GM15510 (cell line): Measurements from ENCODE around the gene GAB2.

Experiments used
- POLR2A ChIP-seq: IDR thresholded peaks from 3 replicates; pipeline ENCODE4 v1.6.1; 2011; ENCODE audit warnings: borderline replicate concordance; ENCODE audit not compliant: insufficient read length; ENCODE audit errors: extremely low read depth

The GAB2 gene

DNA sequence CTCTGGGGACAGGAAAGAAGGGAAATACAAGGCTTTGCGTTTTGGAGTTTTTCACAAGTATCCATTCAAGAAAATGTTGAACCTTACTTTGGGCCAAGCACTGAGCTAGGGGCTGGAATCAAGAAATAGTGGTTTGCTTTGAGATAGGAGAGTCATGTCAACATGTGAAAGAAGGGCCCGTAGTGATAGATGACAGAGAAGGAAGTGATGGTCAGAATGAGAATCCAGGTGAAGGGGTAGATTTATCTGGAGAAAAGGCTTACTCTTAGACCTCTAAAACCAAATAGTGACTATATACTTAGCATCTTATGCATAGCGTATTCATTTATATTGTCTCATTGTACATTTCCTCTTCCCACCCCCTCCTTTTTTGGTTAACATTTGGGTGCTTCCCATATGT lies 87.3 kb downstream of the GAB2 start:
- no peak for TF ChIP-seq POLR2A

DNA sequence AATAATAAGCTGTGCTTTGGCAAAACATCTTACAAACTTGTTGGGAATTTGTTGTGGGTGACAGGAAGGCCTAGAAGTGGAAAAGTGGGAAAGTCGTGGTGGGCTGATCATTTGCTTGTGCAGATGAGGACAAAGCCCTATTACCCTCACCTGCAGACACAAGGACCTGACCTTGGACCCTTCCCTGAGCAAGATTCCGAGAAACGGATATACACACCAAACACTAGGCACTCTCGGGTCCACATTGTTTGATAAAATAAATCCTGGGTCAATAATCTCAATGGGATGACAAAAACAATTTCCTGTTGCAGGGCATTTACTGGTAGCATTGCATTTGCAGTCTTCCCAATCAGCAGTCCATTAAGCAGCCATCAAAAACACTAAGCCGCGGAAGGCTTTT lies 89.7 kb downstream of the GAB2 start:
- no peak for TF ChIP-seq POLR2A

DNA sequence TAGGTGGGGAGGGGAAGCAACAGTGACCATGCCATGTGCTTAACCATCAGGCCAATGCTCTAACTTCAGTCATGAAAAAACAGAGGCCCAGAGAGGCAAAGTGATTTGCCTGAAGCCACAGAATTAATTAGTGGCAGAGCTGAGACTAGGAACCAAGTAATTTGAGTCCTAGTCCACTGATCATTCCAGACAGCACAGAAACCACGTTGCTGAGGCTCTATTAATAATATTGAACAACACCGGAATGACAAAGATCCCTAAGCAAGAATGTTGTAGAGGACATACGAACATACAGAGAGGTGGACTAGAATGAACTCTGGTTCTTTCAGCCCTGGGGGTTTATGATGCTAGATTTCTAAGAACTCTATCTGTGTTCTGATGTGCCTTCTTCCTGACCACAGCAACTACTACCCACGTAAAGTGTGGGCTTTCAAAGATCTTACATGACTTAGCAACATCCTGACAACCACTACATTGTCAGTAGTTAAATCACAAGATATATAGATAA lies 92.3 kb downstream of the GAB2 start:
- no peak for TF ChIP-seq POLR2A

DNA sequence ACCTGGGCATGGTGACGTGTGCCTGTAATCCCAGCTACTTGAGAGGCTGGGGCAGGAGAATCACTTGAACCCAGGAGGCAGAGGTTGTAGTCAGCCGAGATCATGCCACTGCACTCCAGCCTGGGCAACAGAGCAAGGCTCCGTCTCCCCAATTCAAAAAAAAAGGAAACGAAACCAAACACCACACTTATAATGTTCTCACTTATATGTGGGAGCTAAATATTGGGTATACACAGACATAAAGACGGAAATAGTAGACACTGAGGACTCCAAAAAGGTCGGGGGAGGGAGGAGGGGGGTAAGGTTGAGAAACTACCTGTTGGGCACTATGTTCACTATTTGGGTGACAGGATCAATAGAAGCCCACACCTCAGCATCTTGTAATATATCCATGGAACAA lies 94.3 kb downstream of the GAB2 start:
- no peak for TF ChIP-seq POLR2A

DNA sequence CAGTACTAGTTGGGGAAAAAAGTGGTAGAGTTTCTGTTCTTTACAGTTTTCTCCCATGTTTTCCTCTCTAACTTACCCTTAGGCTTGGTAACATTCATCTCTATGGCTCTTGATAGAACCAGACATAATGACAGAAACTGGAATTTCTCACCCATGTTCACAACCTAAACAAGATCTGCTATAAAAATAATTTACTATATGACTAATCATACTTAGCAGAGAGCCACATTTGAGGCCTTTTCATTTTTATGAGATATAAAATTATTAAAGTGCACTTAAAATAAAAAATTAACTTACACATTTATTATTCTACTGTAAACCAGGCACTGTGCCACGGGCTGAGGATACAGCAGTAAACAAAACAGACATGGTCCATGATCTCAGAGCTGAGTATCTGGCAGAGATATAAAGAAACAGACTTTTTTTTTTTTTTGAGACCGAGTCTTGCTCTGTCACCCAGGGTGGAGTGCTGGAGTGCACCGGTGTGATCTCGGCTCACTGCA lies 98.1 kb downstream of the GAB2 start:
- TF ChIP-seq POLR2A: no peak

DNA sequence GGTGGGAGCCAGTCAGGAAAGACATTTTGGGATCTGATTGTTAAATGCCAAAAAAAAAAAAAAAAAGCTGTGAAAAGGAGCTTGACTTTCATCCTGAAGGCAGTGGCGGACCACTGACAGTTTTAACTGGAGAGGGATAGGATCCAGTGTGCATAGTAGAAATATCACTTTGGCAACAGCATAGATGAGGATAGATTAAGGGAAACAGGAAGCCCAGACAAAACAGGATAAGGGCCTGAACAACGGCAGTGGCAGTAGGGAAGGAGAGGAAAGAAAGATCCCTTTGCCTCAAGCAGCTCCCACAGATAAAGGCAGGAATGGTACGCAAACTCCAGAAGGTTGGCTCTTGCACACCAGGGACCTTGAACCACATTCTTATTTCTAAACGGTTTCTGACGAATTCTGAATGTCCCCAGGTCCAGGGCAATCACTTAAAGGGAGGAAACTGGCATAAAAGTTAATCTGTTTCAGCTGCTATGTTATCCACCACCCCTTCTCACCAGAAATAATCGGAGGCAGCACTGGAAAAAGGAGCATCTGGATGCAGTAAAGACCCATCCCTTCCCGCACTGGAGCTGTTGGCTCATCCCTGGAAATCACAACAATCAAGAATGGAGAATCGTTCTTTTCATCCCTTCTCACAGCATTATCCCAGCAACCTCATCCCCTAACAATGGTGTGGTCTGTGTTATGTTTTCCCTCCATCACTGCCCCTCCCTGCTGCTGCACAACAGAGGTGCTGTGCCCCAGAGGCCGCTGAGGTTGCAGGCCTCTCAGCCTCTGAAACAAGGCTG lies 99.1 kb downstream of the GAB2 start:
- no peak for TF ChIP-seq POLR2A

DNA sequence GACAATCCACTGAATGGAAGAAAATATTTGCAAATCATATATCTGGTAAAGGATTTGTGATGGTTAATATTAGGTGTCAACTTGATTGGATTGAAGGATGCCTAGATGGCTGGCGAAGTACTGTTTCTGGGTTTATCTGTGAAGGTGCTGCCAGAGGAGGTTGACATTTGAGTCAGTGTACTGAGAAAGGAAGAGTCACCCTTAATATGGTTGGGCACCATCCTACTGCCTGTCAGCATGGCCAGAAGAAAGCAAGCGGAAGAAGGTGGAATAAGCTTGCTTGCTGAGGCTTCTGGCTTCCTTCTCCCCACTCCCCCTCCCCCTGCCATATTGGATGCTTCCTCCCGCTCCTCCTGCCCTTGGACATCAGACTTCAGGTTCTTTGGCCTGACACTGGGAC lies 101.9 kb downstream of the GAB2 start:
- no peak for TF ChIP-seq POLR2A

DNA sequence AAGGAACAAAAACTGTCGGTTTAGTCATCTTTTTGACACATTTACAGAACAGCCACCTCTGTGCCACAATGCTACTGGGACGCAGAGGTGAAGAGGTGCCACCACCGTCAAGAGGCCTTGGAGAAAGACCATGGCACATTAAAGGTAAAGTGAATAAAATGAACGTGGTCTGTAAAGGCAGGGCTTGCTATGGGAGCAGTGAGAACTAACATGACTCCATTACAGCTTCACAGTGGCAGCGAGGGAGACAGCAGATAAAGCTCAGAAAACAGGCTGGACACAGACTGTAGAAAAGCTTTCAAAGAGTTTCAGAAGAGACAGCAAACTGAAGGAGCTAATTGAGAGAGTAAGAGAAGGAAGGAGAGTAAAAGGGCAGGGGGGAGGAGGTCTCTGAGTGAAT lies 102.9 kb downstream of the GAB2 start:
- no peak for TF ChIP-seq POLR2A

DNA sequence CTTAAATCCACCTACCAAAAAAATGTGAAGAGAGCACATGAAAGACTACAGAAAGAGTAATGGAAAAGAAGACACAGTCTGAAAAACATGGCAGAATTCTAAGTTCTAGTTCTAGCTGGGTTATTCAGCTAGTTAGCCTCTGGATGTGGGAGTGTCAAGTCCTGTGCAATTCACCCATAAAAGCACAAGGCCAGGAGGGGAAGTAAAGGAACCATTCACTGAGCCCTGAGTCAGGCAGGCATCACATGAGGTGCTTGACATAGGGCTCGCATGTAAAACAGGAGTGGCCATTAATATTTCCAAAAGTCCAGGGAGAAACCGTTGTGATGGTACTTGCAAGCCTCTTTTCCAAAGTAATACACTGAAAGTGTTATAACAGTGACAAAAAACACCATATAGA lies 103.7 kb downstream of the GAB2 start:
- TF ChIP-seq POLR2A: no peak

DNA sequence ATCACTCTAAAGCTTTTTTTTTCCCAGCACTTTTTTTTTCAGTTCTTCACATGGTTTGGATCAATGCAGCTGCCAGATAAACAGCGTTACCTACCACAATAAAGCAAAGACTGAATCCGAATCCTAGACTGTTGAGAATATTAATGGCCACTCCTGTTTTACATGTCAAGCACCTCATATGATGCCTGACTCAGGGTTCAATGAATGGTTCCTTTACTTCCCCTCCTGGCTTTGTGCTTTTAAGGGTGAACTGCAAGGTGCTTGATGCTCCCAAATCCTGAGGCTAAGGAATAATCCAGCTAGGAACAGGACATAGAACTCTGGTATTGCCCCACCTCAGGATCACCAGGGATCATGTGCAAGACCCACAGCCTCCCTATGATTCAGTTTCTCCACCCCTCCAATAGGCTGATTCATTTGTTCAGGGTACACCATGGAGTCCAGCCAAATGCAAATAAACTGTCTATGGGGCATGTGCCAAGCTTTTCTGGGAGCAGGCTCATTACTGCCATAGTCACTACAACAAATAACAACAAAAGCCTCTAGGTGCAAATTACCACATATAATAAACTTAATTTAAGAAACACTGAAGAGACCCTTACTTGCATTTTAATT lies 104.3 kb downstream of the GAB2 start:
- TF ChIP-seq POLR2A: no peak

DNA sequence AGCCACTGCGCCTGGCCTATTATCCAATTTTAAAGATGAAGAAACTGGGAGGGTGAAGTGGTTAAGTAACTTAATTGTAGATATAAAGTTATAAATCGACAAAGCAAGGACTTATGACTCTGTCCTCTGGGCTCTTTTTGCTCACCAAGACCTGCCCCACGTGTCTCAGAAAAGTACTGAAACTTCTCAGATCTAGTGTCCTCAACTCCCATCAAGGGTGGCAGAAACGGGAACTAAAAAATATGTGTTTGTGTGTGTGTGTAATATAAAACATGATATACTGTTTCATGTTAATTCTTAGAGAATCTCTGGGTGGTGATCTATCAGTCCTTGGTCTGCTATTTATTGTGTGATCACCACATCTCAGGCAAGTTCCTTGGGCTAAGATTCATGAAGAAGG lies 104.9 kb downstream of the GAB2 start:
- no peak for TF ChIP-seq POLR2A

DNA sequence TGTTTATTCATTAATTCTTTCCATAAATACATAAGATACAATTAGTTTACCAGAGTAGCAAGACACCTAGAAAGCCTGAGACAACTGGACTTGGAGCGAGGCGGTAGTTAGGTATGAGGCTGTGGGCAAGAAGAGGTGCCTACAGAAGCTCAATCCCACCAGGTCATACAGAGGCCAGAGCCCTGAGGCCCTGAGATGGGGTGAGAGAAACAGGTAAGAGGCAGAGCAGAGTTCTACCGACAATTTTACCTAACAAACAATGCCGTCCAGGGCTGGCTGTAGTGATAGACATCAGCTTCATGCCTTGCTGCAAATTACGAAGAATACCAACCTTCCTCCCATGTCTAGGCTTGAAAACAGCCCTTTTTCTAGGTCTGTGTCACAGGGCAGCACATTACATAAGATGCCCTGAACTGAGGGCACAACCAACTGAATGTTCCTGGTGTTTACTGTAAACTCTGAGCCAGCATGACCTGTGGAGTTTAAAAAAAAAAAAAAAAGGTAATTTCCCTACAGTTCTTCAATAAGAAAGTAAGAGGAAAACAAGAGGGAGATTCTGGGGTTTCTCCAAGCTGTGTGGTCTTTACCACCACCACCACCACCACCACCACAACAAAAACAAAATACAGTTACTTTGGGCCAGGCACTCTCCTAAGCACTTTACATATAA lies 105.8 kb downstream of the GAB2 start:
- no peak for TF ChIP-seq POLR2A

DNA sequence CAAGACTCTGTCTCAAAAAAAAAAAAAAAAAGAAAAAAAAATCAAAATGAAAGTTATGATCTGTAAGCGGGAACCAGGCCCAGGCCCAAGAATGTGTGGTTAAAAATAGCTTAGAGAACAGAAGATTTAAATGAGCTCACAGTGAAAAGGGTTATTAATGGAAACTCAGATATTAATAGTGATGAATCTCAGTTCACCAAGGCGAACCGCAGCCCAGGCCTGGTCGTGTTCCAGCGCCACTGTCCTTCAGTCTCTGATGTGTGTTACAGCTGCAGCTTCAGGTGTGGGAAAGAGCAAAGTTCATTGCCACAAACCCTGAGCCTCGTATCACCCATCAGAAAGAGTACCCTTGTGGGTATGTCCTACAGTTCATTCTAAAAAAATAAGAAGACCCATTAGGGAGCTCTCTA lies 107.1 kb downstream of the GAB2 start:
- no peak for TF ChIP-seq POLR2A

DNA sequence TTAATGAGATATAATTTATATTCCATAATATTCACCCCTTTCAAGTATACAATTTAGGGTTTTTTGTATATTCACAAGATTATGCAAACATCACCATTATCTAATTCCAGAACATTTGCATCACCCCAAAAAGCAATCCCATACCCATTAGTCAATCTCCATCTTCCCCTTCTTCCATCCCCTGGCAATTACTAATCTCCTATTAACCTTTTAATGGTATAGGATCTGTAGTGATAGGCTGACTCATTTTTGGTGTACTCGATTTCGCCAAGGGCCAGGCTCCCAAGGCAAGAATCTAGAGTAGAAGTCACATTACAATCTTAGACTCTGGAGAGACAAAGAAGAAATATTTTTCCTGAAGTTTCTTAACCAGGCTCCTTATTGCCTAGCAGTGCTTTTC lies 113.4 kb downstream of the GAB2 start:
- TF ChIP-seq POLR2A: no peak

DNA sequence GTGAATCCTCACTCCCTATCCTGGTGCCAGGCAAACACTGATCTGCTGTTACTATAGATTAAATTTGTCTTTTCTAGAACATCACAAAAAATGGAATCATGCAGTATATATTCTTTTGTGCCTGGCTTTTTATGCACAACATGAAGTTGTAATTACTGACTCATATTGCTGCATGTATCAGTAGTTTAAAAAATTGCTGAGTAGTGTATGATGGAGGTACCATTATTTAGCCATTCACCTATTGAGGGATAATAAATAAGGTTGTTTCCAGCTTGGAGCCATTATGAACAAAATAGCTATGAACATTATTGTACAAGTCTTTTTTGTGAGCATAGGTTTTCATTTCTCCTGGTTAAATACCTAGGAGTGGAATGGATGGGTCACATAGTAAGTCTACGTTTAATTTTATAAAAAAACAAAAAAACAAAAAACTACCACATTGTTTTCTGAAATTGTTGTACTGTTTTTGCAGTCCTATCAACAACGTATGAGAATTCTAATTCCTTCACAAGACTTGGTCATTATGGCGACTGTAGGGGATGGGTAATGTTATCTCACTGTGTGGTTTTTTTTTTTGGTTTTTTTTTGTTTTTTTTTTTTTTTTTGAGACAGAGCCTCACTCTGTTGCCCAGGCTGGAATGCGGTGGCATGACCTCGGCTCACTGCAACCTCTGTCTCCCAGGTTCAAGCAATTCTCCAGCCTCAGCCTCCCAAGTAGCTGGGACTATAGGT lies 117.3 kb downstream of the GAB2 start:
- TF ChIP-seq POLR2A: no peak
